MCF 10A (cell line): ENCODE results near the gene TTC7B. TPM values are rescaled to one million over a fixed set of nuclear protein-coding genes. Genes with fewer than 3 reads are reported as not detected.

Source experiments
- BruUV-seq: library from RNA; stranded (reverse); fragments of 400-500 nt; replicated peaks from 2 replicates; lab custom pipeline; 2021; lab: Mats Ljungman, UMichigan
- CTCF ChIA-PET: fragments of 300-600 bp; sonication (Branson Sonifier 250); formaldehyde crosslinking; extraction: SDS; loops from one replicate; lab custom pipeline; 2021; ENCODE audit warnings: antibody characterized with exemption, inconsistent platforms; lab: Yijun Ruan, JAX
- POLR2A ChIA-PET: fragments of 300-600, 350-650 bp; sonication (Branson Sonifier 250); formaldehyde crosslinking; extraction: SDS; loops from one replicate; lab custom pipeline; 2020; ENCODE audit warnings: antibody characterized with exemption, inconsistent platforms; lab: Yijun Ruan, JAX
- DNase-seq: peaks from one replicate; pipeline ENCODE4 v3.0.0-alpha.2; 2018; ENCODE audit not compliant: unreplicated experiment
- H3K27ac Mint-ChIP-seq: one replicate; pipeline ENCODE4 v1.8.0; 2022; ENCODE audit warnings: mild to moderate bottlenecking, low read depth, mixed read lengths; ENCODE audit not compliant: unreplicated experiment
- H3K27me3 Mint-ChIP-seq: one replicate; pipeline ENCODE4 v1.8.0; 2022; ENCODE audit warnings: mixed read lengths; ENCODE audit not compliant: insufficient read depth, unreplicated experiment
- H3K36me3 Mint-ChIP-seq: one replicate; pipeline ENCODE4 v1.8.0; 2022; ENCODE audit warnings: mild to moderate bottlenecking, moderate library complexity, mixed read lengths; ENCODE audit not compliant: insufficient read depth, unreplicated experiment
- H3K4me1 Mint-ChIP-seq: one replicate; pipeline ENCODE4 v1.8.0; 2022; ENCODE audit warnings: mixed read lengths; ENCODE audit not compliant: insufficient read depth, unreplicated experiment
- H3K4me3 Mint-ChIP-seq: one replicate; pipeline ENCODE4 v1.8.0; 2022; ENCODE audit warnings: mild to moderate bottlenecking, moderate library complexity, mixed read lengths; ENCODE audit not compliant: unreplicated experiment
- H3K9me3 Mint-ChIP-seq: one replicate; pipeline ENCODE4 v1.8.0; 2022; ENCODE audit warnings: mixed read lengths; ENCODE audit not compliant: unreplicated experiment
- CTCF ChIP-seq: fragments of 200-600 bp; IDR thresholded peaks from one replicate; pipeline ENCODE4 v1.8.0; 2022; ENCODE audit warnings: antibody characterized with exemption, mild to moderate bottlenecking; ENCODE audit not compliant: unreplicated experiment
- intact Hi-C: fragments of 100-400 bp; cut with micrococcal nuclease; formaldehyde crosslinking; loops from 2 replicates; pipeline ENCODE4 v1.14.1; 2022
- total RNA-seq: library from RNA; stranded (reverse); gene quantifications from 2 replicates; pipeline ENCODE4 v1.2.3, GENCODE V29; 2022

TTC7B gene
- total RNA-seq, 1 experiment from 2014 or later = 31.1 TPM

DNA sequence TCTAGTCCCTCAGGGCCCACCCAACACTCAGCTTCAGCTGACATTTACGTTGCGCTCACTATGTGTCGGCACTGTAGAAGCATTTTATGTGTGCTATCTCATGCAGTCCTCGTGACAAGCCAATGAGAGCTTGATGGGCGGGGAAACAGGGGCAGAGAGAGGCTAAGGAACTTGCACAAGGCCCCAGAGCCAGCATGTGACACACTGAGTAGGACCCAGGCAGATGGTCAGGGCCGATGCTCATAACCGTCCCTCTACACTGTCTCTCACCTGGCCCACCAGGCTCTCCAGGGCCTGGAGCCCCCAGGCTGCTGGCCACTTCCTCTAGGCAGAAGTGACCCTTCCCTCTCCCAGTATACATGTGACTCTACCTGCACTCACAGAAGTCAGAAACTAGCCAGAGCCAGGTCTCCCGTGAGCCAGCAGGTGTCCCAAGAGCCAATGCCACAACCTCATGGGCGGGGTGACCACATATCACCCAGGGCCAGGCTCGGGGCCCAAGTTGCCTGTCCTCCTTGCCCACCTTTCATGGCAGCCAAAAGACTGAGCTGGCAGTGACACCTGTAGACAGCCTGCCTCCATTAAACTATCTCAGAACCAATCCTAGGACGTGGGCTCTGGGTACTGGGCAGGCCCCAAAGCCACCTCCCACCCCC lies 38.3 kb downstream of the TTC7B start:
- no peak overlapping the region for H3K27ac Mint-ChIP-seq
- CTCF ChIA-PET = interaction anchor here (0.7 to 1.7 kb wide), 3 partner anchors 17 to 72 kb away, joined by 3 to 8 read pairs (median 3); no protein-coding TSS in a partner anchor
- peaks cover 20% of the 10 kb centered on the region for H3K4me1 Mint-ChIP-seq
- no peak overlapping the region for H3K4me3 Mint-ChIP-seq
- DNase-seq = no peak
- no peaks in the 10 kb centered on the region for H3K27me3 Mint-ChIP-seq
- POLR2A ChIA-PET = no interaction called here
- no peak for TF ChIP-seq CTCF
- intact Hi-C loops = no loop called here
- no TSS peak for BruUV-seq
- no peaks in the 10 kb centered on the region for H3K9me3 Mint-ChIP-seq
- H3K36me3 Mint-ChIP-seq = peaks cover 5% of the 10 kb centered on the region

DNA sequence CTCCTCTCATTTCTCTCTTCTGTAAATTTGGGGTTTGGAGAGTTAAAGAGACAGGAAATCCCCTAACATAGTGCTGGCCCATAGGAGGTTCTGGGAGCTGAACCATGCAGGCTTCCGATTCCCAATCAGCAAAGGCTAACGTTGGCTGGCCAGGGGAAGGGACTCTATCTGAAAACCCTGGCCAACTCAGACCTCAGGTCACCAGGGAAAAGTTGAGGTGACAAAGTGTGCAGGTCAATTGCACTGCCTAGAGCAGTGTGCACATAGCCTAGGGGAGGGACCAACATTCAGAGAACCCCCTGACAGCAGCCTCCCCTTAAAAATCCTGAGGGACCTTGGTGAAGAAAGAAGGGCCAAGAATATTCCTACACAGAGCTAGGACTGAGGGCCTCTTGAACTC lies 38.9 kb downstream of the TTC7B start:
- no peak for DNase-seq
- CTCF ChIA-PET = interaction anchor here (0.7 kb wide), 1 partner anchor 73 kb away, joined by 3 read pairs; no protein-coding TSS in a partner anchor
- POLR2A ChIA-PET = no interaction called here
- no peak overlapping the region for H3K27ac Mint-ChIP-seq
- no peaks in the 10 kb centered on the region for H3K27me3 Mint-ChIP-seq
- H3K36me3 Mint-ChIP-seq = peaks cover 5% of the 10 kb centered on the region
- TF ChIP-seq CTCF = no peak
- H3K4me1 Mint-ChIP-seq = peaks cover 20% of the 10 kb centered on the region
- no TSS peak for BruUV-seq
- intact Hi-C loops = no loop called here
- H3K9me3 Mint-ChIP-seq = no peaks in the 10 kb centered on the region
- H3K4me3 Mint-ChIP-seq = no peak overlapping the region

DNA sequence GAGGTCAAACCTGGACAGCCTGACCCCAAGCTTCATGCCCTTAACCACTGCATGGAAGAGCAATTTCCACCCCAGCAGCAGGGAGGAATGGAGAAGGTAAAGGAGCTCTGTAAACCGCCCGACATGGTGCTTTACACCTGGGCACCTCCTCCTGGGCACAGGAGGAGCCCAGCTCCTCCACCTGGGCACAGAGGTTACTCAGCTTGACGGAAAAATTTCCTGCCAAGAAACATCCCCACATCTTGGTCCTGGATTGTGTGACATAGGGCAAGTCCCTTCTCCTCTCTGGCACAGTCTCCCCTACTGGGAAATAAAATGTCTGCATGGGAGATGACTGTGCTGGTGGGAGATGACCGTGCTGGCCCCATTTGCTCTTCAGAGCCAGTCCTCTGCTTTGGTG lies 40.8 kb downstream of the TTC7B start:
- ChIA-PET CTCF (no interaction called here), POLR2A (interaction anchor here (0.7 kb wide), 1 partner anchor 650 kb away, joined by 3 read pairs; no protein-coding TSS in a partner anchor)
- Mint-ChIP-seq H3K4me3 (no peak overlapping the region), H3K27me3 (no peaks in the 10 kb centered on the region), H3K27ac (no peak overlapping the region), H3K36me3 (peaks cover 1% of the 10 kb centered on the region), H3K9me3 (no peaks in the 10 kb centered on the region), H3K4me1 (peaks cover 6% of the 10 kb centered on the region)
- TF ChIP-seq CTCF = no peak
- no peak for DNase-seq
- intact Hi-C loops = no loop called here
- no TSS peak for BruUV-seq

DNA sequence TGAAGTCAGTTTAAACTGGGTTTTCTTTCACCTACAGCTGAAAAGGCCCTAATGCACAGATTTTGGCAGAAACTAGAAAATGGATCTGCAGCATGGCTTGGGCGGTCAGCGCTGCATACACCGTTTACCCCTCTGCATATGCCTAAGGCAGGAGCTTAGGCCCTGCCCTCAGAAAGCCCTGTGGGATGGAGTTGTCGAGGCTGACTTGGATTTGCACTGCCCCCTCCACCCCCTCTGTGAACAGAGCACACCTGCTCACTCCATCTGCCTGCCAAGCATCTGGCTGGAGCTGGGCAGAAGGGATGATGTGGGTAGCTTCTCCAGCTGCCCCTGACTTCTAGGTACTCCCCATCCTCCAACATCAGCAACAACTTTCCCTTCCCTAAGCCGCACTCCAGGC lies 41.9 kb downstream of the TTC7B start:
- DNase-seq = no peak
- POLR2A ChIA-PET = no interaction called here
- peaks cover 5% of the 10 kb centered on the region for H3K36me3 Mint-ChIP-seq
- no peaks in the 10 kb centered on the region for H3K4me1 Mint-ChIP-seq
- H3K27me3 Mint-ChIP-seq = no peaks in the 10 kb centered on the region
- no peak overlapping the region for H3K27ac Mint-ChIP-seq
- CTCF ChIA-PET = interaction anchor here (0.6 to 0.9 kb wide), 2 partner anchors 78 to 973 kb away, joined by 3 read pairs; no protein-coding TSS in a partner anchor
- TF ChIP-seq CTCF = no peak
- no TSS peak for BruUV-seq
- H3K4me3 Mint-ChIP-seq = no peak overlapping the region
- intact Hi-C loops = no loop called here
- H3K9me3 Mint-ChIP-seq = no peaks in the 10 kb centered on the region
